Activated CD8-positive, alpha-beta memory T cell treated with anti-CD3 and anti-CD28 coated beads for 1 hour (primary cell): Measurements from ENCODE around the gene STUB1.

Experiments
- DNase-seq, 2 donors: peaks; one replicate each; pipeline ENCODE4 v3.0.0-alpha.2; 2020; ENCODE audit warnings: low read depth in 1 of 2; ENCODE audit errors: extremely low read depth in 1 of 2

STUB1 gene

DNA sequence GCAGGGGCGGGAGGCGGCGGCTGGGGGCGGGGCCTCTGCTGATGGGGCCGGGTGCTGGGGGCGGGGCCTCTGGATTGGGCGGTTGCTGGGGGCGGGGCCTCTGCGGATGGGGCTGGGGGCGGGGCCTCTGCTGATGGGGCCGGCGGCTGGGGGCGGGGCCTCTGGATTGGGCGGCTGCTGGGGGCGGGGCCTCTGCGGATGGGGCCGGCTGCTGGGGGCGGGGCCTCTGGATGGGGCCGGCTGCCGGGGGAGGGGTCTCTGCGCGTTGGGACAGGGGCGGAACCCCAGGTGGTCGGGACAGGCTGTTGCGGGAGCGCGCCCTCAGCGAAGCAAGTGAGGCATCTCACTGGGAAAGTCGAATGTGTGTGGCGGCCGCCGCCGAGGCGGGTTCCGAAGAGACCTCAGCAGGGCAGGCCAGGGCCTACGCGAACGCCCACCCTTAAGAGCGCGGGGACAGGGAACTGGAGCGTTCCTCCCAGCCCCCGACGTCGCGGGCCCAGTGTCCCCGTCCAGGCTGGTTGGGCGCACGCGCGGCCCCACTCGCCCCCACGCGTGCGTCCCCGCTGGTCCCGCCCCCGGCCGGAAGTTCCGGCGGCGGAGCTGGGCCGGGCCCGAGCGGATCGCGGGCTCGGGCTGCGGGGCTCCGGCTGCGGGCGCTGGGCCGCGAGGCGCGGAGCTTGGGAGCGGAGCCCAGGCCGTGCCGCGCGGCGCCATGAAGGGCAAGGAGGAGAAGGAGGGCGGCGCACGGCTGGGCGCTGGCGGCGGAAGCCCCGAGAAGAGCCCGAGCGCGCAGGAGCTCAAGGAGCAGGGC, at the start of gene STUB1:
Gene STUB1 (plus strand): TSS at position 597 of the 811 bp plus-strand sequence. CDS start 116 bp downstream, at position 713.
- DNase-seq: peak; percentile 56 to 82

DNA sequence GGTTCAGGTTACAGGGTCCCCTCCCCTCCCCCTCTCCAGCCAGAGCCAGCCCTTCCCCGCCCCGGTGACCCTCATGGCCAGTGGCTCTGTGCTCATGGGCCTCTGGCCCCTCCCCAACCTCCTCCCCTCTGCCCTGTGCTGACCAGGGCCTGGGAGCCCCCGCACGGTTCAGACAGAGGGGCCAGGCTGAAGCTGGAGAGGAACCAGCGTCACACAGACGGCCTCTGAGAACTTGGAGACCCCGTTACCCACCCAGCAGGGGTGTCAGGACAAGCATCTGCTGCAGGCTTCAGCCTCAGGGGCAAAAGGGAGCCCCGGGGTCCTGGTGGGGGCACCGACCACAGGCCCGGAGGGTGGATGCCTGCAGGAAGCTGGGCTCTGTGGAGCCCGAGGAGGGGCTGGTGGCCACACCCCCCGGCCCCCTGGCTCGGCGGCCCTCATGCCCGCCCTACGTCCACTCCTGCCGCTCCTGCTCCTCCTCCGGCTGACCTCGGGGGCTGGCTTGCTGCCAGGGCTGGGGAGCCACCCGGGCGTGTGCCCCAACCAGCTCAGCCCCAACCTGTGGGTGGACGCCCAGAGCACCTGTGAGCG, 49.3 kb upstream of the STUB1 start, which contains the start of gene WFIKKN1:
Gene WFIKKN1 (plus strand): TSS at position 171 of the 591 bp plus-strand sequence. CDS start 269 bp downstream, at position 440.
- DNase-seq: no peak

DNA sequence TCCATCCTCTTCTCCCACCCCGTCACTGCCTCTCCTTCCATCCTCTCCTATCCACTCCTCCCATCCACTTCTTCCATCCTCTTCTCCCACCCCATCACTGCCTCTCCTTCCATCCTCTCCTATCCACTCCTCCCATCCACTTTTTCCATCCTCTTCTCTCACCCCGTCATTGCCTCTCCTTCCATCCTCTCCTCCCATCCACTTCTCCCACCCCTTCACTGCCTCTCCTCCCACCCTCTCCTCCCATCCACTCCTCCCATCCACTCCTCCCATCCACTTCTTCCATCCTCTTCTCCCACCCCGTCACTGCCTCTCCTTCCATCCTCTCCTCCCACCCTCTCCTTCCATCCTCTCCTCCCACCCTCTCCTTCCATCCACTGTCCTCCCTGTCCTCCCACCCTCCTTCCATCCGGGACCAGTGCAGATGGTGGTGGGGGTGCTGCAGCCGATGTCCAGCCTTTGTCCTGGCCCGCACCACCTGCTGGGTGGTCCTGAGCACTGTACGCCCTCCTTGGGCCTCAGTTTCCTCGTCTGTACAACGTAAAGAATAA, 48.3 kb upstream of the STUB1 start:
- no peak for DNase-seq

DNA sequence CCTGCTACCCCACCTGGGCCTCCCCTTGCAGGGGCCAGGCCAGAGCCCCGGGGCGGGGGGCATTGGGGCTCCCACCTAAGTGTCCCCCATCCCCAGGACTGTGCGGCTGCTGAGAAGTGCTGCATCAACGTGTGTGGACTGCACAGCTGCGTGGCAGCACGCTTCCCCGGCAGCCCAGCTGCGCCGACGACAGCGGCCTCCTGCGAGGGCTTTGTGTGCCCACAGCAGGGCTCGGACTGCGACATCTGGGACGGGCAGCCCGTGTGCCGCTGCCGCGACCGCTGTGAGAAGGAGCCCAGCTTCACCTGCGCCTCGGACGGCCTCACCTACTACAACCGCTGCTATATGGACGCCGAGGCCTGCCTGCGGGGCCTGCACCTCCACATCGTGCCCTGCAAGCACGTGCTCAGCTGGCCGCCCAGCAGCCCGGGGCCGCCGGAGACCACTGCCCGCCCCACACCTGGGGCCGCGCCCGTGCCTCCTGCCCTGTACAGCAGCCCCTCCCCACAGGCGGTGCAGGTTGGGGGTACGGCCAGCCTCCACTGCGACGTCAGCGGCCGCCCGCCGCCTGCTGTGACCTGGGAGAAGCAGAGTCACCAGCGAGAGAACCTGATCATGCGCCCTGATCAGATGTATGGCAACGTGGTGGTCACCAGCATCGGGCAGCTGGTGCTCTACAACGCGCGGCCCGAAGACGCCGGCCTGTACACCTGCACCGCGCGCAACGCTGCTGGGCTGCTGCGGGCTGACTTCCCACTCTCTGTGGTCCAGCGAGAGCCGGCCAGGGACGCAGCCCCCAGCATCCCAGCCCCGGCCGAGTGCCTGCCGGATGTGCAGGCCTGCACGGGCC, 47.5 kb upstream of the STUB1 start:
- DNase-seq: no peak

DNA sequence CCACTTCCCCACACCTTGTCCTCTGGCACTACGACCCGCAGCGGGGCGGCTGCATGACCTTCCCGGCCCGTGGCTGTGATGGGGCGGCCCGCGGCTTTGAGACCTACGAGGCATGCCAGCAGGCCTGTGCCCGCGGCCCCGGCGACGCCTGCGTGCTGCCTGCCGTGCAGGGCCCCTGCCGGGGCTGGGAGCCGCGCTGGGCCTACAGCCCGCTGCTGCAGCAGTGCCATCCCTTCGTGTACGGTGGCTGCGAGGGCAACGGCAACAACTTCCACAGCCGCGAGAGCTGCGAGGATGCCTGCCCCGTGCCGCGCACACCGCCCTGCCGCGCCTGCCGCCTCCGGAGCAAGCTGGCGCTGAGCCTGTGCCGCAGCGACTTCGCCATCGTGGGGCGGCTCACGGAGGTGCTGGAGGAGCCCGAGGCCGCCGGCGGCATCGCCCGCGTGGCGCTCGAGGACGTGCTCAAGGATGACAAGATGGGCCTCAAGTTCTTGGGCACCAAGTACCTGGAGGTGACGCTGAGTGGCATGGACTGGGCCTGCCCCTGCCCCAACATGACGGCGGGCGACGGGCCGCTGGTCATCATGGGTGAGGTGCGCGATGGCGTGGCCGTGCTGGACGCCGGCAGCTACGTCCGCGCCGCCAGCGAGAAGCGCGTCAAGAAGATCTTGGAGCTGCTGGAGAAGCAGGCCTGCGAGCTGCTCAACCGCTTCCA, 46.7 kb upstream of the STUB1 start:
- no peak for DNase-seq

DNA sequence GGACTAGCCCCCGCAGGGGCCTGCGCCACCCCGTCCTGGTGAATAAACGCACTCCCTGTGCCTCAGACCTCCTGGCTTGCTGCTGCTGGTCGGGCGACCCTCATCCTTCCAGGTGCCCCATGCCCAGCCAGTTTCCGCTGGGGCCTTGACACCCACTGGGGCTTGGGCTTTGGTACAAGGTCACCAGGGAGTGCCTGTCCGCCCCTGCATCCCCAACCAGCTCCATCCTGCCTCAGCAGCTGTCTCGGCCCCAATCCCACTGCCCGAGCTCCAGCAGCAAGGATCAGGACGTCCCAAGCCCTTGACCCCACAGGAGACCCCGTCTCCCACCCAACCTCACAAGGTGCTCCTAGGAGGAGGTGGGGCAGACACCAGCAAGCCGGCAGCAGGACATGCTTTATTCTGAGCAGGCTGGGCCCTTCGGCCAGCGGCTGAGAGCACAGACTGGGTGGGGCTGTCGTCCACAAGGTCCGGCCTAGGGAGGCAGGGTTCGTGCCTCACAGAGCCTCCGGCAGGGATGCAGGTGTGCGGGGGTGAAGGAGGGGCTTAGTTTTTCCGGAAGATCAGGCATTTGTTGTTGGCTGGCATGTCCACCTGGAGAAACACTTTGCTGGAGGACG, 46.0 kb upstream of the STUB1 start:
- DNase-seq: no peak

DNA sequence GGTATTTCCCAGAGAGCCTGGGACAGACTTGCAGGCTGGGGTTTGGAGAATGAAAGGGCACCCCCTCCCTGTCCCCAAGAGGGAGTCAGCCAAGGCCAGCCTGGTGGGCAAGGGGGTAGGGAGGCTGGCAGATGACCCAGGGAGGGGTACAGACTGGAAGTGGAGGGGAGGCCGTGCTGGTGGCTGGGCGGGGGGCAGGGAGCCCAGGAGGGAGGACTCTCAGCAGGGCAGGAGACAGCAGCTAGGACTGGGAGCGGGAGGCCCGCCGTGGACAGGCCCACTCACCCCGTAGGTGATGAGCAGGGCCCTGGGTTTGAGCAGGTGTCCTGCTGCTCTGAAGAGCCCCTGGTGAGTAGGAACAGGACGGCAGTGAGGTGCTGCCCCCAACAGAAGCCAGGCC, 45.2 kb upstream of the STUB1 start:
- no peak for DNase-seq

DNA sequence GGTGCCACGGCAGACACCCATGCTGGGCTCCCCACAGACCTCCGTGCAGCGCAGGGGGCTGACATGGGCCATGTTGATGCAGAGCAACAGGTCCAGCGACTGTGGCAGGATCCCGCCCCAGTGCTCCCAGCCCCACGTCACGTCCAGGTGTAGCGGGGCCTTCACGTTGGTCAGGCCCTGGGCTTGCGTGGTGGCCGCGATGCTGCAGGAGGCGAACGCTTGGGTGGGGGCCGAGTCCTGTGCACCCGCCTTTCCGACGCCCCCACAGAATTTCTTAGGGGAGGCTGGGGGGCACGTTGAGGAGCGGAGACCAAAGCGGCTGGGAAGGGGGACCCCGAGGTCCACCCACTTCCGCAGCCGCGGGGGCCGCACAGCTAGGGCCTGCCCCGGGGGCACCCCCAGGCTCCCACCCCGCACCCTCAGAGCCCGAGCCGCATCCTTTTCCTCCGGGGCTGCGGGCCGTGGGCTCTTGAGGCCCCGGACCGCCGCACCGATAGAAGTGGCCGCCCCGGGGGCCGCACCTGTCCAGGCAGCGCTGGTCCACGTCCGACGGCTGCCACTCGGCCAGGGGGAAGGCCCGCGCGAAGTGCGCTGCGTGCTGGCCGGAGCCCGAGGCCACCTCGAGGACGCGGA, 44.5 kb upstream of the STUB1 start:
- no peak for DNase-seq

DNA sequence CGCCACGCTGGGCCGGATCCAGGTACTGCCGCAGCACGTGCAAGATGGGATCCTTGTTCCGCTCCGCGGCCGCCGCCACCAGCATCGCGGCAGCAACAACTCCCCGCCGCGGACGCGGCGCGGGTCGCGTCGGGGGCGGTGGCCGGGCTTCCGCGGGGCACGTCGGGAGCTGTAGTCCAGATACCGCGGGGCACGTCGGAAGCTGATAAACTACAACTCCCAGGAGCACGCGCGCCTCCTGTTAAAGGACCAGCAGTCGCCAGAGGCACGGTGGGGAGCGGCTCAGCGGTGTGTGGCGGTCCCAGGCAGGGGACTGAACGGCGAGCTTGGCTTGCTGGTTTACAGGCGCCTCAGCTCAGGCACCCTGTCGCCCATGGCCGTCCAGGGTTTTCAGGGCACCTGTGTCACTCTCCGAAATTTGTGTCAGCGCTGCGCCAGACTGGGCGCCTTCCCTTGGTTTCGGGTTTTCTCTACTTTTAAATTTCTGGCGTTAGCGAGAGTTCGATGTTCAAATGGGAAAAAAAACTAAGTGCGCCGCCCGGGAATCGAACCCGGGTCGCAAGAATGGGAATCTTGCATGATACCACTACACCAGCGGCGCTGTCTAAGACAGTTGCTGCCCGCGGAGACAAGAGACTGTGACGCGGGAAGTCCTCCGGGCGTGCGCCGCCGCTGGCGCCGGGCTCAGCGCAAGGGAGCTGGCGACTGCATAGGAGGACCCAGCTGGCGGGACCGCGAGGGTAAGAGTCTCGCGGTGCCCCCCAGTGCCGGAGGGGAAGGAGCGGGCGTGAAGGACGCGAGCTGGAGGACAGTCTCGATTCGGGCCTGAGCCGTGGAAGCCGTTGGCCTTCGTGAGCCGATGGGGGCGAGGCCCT, 43.8 kb upstream of the STUB1 start, which contains the start of gene METTL26:
Gene METTL26 (minus strand): TSS at position 100 of the 875 bp plus-strand sequence. CDS start 15 bp downstream, at position 85.
- DNase-seq: peak; percentile 79 to 81

DNA sequence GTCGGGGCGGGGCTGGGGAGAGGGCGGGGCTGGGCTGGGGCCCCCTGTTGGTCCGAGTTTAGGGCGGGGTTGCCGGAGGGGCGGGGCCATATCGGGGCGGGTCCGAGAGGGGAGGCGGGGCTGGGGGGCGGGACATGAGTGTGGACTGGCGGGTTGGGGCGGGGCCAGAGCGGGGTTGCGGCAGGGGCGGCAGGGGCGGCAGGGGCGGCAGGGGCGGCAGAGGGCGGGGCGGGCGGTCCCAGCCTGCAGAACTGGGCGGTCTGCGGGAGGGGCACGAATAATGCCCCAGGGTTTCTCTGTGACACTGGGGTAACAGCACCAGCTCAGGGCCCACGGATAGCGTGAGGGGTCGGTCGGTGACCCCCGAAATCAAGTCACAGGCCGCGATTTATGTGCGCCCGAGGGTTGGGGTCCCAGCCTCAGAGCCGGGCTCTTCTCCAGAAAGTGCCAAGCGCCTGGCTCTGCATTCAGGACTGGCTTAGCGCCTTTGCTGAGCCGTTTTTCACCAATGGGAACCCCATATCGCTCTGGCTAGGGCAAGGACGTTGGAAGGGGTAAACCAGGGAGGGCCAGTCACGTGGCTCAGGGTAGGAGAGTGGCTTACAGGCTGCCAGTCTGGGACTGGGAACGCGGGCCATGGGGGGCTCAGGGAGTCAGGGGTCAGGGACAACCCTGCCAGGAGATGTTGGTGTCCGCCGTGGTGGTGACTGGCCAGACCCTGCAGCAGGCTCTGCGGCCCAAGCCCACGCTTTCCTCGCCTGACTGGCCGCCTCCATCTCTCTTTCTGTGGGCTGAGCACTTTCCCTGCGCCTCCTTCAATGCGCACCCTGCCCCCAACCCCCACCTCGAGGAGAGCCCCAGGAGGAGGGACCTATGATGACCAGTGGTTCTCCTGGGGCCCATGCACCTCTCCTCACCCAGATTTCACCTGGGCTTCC, 42.9 kb upstream of the STUB1 start:
- peak; percentile 60 to 83 for DNase-seq

DNA sequence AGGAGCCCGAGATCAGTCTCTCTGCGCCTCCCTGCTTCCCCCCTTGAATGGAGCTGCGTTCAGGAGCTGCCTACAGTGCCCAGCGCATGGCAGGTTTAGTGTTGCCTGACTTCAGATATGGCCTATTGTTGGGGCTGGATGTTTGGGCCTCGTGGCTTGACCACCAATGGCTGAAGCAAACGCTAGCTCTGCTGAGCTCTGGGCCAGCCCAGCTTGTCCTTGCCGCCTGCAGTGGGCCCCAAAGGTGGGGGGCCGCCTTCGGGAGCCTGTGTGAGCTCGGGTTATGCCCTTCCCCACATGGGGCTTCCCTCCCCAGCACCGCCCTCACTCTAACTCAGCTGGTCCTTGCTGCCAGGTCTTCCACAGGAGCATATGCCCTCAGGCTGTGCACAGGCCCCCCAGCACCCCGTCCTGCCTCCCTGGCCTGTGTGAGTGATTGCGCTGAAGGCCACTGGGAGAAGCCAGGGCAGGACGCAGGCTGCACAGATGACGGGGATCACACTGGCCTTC, 42.1 kb upstream of the STUB1 start:
- DNase-seq: no peak

DNA sequence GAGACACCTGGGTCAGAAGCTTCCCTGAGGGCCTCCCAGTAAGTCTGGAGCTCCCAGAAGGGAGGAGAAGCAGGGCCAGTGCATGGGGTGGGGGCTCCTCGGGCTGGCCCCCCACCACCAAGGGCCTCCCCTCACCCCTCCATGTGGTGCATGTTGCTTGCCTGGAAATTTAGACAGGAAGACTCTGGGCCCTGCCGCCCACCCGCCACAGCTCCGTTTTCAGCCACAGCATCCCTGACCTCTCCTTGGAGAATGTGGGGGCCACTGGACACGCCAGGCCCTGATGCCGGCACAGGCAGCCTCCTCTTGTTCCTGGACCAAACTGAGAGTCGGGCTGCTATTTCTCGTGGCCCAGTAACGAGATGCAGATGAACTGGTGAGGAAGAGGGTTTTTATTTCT, 41.4 kb upstream of the STUB1 start:
- DNase-seq: no peak

DNA sequence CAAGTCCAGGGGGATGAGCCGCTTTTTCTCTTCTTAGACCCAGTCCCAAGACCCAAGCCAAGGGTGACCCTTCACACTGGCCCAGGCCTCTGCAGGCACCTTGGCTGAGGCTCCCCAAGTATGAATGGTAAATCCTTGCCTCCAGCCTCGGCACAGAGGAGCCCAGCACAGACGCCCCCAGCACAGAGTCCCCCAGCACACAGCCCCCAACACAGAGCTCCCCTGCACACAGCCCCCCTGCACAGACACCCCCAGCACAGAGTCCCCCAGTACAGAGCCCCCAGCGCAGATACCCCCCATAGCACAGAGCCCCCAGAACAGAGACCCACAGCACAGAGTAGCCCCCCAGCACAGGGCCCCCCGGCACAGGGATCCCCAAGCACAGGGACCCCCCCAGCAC, 39.6 kb upstream of the STUB1 start:
- no peak for DNase-seq

DNA sequence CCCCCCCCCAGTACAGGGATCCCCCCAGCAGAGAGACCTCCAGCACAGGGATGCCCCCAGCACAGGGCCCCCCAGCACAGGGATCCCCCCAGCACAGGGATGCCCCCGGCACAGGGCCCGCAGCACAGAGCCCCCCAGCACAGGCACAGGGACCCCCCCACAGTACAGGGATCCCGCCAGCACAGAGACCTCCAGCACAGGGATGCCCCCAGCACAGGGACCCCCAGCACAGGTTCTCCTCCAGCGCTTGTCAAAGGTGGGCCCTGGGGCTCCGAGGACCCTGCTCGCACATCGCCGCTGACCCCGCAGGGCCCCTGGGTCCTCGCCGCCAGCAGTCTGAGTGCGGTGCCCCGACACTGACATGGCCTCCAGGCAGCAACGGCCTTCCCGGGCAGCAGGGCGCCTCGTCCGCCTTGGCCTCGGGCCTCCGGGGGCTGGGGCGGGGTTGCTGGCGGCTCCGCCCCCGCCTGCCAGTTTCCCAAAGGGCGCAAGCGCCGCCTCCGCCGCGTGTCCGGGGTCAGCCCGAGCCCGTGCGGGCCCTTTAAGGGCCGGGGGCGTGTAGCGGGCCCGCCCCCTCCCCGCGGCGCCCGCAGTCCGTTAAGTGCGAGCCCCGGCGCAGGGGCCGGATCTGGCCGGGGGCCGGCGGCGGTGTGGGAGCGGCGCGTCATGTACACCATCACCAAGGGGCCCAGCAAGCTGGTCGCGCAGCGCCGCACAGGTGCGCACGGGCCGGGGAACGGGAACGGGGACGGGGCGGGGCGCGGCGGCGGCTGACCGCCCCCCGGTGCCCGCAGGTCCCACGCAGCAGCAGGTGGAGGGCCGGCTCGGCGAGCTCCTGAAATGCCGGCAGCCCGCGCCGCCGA, 38.7 kb upstream of the STUB1 start, which contains the start of gene MCRIP2:
Gene MCRIP2 (plus strand): TSS at position 503 of the 863 bp plus-strand sequence. CDS start 164 bp downstream, at position 667.
- DNase-seq: peak in 1 of 2 donors; percentile 33

DNA sequence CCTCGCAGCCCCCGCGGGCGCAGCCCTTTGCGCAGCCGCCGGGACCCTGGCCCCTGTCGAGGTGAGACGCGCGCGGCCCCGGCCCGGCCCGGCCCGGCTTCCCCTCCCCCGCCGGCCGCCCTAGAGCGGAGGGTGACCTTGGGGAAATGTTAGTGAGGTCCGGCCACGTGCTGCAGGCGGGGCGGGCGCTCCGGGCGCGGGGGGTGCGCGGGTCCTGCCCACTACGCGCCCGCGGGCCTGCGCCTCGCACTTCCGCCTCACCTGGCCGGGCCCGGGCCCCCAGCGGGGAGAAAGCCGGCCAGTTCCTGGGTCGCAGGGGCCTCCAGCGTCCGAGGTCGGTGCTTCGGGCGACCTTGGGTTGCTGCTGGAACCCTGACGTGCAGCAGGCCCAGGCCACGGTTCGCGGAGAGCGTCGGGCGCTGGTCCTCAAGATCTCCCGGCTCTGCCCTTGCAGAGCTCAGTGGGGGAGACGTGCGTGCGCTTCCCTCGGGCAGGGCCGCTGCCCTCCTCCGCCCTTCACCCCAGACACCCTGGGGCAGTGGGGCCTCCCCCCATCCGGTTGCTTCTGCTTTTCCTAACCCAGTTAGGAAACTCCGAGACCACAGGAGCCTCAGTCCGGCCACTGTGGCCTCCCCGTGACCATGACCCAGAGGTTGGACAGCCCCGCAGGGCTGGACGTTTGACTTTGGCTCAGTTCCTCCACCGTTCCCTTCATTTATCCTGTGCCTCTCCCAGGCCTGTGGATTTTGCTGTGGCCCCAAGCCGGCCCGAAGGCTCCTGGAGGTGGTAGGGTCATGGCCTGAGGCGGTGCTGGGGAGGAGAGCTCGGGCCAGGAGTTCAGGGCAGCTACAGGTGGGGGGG, 37.8 kb upstream of the STUB1 start:
- DNase-seq: no peak
